ENCODE measurements around the gene PDE9A.
"Not testable (repeated sequence)": the region's sequence is repeated elsewhere in the genome, so short reads cannot be mapped to it uniquely, and the experiment has no call there.

Gene PDE9A

DNA sequence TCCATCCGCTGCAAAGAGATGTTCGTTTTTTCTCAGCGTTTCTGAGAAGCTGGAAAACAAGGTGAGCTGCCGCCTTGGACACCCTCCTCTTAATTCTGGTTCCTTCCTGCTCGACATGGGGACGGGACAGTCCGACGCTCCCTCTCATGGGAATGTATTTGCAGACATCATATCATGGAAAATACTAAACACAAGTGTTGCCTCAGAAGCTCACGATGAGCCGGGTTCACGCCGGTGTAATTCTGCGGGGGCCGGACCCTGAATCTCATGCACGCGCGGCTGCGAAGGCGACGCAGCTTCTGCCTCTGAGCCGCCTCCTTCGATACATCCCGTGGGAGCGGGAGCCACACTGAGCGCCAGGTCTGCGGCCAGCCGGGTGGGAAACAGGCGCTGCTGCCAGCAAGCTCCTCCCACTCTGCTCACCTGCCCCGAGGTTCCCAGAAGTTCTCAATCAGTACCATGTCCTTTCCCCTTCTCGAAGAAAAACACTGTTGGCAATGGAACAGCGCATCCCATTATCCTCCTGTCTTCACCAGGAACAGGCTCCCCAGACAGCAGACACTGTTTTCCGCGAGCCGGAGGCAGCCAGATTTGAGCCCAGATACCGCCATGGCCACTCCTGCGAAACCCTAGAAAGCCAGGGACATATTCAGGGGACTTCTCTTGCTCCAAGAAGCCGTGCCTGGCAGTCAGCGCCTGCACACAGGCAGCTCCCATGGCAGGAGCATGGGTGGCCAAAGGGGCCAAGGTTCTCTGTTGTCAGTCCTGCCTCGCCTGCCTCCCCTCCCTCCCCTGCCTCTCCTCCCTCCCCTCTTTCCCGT is 127.9 kb downstream of the PDE9A start:
- DNase-seq: no peak

DNA sequence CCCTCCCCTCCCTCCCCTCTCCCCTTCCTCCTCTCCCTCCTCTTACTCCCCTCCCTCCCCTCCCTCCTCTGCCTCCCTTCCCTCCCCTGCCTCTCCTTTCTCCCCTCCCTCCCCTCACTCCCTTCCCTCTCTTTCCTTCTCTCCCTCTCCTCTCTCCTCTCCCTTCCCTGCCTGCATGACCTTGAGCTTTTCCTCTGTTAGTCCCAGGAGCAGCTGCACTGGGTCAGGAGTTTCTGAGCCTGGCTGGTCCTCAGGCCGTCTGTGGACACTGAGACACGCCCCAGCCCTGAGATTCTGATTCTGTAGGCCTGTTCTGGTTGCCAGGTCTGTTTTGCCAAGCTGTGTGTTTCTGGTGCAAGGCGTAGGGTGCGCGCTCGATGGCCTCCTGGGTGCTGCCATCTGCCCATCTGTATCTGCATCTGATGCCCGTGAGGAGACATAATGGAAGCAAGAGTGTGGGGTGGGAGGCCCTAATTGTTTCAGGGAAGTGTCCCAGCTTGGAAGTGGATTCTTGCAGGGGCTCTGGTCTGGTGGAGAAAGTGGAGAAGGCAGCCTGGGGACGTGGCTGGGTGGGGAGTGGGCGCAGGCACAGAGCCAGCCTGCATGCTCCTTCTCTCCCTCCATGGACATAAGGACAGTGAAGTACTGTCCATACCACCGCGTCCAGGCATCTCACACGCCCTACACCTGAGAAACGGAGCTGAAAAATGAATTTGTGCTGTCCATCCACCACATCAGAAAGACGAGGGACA is 128.7 kb downstream of the PDE9A start:
- no peak for DNase-seq

DNA sequence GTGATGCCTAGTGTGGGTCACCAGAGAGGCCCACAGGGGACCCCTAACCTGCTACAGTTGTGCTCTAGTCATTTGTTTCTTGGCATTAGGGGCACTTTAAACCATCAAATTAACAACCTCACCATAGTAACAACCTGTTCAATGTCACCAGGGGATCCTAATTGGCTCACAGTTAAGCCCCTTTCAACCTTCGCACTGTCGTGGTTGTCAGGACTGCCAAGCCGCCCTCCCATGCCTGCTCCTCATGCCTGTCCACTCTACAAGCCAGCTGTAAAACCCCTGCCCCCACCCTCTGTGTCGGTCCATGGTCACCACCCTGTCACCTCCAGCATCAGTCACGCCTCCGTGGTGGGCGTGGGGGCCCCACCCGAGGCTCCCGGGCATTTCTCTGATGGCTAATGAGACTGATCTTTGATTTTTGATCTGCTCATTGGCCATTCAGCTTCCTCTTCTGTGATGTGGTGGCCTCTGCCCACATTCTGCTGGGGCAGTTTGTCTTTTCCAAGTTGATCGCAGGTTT is 129.4 kb downstream of the PDE9A start:
- DNase-seq: no peak

DNA sequence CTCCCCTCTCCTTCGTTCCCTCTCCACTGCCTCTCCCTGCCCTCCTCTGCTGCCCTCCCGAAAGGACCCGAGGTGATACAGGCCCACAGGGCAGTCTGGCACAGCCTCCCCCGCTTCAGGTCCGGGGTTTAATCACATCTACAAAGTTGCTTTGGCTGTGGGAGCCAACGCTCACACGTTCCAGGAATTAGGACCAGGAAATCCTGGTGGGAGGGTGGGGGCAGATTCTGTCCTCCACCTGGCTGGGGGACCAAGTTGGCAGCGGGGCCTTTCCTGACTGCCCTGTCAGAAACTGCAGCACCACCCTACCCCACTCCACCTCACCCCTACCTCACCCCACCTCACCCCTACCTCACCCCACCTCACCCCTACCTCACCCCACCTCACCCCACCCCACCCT is 130.9 kb downstream of the PDE9A start:
- DNase-seq: no peak

DNA sequence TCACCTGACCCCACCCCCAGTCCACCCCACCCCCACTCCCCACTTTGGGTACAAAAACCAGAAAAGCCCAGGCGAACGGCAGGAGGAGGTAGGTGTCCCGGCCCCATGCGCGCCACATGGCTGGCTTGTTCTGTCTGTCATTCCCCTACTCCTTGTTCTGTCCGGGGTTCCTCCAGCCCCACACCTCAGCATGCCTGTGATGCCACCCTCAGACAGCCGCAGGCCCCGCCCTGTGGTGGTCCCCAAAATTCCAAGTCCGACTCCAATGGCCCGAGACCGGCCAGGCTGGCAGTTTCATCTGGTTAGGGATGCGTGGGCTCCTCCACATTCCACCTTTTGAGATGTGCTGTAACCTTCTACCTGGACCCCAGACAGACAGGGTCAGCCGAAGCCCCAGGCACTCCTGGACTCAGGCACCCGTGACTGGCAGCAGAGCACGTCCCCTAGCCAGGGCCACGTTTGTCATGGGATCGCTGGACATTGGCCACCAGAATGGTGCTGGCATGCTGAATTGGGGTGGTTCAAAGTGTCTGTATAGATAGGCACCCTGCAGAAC is 131.6 kb downstream of the PDE9A start:
- no peak for DNase-seq

DNA sequence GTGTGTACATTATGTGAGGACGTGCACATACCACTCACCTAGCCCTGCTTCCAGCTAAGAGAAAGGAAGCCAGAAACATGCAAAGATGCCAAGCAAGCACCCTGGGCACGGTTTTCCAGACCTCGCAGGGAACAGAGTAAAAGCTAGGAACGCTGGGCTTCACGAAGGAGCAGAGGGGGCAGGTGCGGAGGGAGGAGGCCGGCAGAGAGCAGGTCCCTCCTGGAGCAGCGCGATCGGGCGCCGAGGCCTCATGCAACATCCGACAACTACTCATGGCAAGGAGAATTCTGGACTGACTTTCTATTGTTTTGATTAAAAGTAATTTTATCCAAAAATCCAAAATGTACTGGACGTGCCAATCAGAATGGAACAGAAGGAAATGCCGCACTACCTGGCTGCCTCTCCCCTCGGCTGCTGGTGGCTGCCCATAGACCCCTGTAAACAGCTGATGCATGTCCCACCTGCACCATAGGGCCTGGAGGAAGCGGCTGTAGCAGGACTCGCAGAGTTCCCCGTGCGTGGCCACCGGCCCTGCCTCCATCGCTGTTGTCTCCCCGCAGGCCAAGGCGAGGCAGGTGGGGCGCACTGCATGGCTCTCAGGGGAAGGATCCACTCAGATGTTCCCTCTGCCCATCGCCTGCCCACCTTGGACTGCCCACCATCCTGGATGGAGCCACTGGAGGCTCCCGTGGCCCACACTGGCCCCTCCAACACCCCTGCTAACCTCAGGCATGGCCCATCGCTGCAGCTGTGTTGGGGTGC is 132.4 kb downstream of the PDE9A start:
- no peak for DNase-seq

DNA sequence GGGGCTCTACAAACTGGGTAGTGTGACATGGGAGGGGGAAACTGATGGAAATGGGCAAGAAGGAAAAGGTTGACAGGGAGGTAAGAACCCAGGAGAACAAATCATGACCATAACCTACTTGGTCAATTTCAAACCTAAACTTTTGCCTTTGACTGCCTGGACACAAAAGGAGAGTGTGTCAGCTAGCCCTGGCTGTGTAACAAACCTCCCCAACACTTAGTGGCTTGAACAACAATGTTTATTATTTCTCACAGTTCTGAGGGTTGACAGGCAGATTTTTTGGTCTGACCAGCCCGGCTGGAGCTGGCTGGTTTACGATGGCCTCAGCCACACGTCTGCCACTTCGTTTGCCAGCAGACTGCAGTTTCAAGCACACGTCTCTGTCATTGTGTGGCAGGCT is 133.5 kb downstream of the PDE9A start:
- no peak for DNase-seq

DNA sequence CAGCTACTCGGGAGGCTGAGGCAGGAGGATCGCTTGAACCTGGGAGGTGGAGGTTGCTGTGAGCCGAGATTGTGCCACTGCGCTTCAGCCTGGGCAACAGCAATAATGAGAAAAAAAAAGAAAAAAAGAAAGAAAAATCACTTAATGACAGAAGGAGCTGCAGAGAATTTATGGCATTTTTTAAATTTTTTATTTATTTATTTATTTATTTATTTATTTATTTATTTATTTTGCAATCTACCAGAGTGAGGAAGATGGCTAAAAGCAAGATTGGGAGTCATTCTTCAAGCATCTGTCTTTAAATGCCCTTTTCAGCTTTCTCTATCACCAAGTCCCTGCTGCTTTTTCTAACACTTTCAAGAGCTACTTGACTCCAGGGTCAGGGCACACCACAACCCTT is 134.2 kb downstream of the PDE9A start:
- no peak for DNase-seq

DNA sequence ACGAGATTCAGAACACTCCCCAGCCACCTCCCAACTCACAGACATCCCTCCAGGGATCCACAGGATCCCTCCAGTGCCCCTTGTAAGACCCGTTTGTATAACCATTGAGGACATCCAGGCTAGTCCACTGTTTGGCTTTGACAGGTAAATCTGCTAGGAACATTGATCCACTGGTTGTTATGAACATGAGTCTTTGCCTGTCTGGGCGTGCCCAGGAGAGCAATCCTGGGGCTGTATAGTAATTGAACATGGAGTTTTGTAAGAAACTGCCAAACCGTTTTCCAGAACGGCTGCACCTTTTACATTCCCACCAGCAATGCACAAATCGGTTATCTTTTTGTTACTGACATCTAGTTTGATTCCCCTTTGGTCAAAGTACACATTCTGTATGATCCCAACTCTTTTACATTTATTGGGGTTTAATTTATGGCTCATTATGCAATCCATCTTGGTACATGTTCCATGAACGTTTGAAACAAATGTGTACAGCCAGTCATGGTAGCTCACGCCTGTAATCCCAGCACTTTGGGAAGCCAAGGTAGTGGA is 137.2 kb downstream of the PDE9A start:
- DNase-seq: no peak

DNA sequence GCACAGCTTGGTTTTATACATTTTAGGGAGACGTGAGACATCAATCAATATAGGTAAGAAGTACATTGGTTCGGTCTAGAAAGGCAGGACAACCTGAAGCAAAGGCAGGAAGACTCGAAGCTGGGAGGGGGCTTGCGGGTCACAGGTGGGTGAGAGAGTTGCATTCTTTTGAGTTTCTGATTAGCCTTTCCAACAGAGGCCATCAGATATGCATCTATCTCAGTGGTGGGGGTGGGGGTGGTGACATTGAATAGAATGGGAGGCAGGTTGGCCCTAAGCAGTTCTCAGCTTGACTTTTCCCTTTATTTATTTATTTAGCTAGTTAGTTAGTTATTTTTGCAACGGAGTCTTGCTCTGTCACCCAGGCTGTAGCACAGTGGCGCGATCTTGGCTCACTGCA is 140.4 kb downstream of the PDE9A start:
- no peak for DNase-seq

DNA sequence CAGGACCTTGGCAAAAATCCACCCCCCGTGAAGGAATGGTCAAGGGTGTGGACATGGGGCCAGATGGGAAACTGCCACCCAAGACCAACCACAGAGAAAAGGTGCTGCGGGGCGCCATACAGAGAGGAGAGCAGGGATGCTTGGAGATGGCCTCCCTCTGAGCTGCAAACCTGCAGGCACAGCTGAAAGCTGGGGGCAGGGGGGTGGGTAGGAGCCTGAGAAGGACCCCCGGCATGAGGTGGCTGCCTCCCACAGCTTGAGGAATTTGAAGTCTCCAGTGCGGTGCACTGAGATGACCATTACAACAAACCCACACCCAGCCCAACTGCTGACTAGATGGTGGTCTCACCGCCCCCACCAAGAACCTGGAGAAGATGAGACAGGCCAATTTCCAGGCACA is 141.1 kb downstream of the PDE9A start:
- no peak for DNase-seq

DNA sequence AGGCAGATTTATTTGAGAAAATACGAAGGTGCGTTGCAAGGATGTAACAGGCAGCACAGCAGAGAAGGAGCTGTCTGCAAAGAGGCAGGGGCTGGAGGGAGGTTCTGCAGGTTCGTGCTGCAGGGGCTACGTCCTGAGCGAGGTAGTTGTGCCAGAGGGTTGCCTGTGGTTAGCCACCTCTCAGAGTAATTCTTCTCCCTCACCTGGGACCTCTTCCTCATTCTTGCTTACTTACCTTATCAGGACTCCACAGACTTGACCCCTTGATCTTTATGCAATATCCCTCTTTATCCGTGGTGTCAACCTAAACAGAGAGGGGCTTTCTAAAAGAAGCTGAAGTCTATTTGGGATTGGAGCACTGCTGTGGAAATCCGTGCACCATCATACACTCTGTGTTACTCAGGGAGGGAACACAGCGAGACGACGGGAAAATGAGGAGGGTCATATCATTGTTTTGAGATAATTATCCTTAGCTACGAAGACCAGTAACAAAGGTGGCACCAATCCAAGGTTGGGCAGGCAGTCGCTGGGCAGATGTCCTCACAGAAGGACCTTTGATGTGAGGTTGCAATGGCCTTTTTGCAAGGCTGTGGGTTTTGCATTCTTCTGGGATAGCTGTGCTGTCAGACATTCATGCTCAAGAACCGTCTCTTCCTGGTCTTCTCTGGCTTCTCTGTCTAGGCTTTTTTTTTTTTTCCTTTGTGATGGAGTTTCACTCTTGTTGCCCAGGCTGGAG is 143.1 kb downstream of the PDE9A start:
- no peak for DNase-seq

DNA sequence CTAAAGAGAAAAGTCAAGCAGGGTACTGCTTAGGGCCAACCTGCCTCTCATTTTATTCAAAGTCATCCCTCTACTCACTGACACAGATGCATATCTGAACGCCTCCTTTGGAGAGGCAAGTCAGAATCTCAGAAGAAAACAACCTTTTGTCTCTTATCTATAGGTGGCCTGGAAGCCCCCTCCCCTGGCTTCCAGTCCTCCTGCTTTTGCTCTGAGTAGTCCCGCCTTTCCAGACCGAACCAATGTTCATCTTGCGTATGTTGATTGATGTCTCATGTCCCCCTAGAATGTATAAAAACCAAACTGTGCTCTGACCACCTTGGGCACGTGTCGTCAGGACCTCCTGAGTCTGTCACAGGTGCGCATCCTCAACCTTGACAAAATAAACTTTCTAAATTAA is 144.1 kb downstream of the PDE9A start:
- DNase-seq: no peak

DNA sequence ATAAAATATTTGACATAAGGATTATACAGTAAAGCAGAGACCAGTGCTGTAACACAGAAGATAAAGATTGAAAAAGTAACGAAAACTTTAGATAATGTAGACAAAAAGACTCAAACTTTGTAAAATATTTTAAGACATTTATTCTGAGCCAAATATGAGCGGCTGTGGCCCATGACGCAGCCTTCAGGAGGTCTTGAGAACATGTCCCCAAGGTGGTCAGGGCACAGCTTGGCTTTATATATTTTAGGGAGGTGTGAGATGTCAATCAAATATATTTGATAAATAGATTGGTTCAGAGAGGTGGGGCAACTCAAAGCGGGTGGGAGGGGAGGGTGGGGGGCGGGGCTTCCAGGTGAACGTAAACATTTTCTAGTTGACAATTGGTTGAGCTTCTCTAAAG is 144.7 kb downstream of the PDE9A start:
- DNase-seq: no peak

DNA sequence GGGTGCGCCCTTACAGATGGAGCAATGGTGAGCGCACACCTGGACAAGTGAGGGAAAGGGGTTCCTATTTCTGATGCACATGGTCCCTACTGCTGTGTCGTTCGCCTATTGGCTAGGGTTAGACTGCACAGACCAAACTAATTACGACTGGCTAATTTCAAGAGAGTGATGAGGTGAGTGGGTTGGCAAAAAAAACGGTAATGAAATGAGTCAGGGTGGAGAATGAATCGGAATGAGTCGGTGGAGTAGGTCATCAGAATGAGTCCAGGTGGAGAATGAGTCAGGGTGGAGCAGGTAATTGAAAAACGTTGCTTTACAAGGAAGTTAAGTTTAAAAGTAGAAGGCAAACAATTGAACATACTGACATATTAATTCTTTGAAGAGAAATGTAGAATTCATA is 146.1 kb downstream of the PDE9A start:
- DNase-seq: no peak

DNA sequence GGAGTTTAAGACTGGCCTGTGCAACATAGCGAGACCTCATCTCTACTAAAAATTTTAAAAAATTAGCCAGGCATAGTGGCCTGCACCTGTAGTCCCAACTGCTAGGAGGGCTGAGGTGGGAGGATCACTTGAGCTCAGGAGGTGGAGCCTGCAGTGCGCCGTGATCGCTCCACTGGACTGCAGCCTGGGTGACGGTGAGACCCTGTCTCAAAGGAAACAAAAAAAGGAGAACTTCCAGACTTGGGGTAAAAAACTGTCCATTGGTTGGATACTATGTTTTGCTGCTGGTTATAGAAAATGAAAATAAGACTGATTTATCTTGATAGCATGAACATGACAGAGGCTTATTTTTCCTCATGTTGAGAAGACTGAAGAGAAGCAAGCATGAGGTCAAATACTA is 146.5 kb downstream of the PDE9A start:
- no peak for DNase-seq

DNA sequence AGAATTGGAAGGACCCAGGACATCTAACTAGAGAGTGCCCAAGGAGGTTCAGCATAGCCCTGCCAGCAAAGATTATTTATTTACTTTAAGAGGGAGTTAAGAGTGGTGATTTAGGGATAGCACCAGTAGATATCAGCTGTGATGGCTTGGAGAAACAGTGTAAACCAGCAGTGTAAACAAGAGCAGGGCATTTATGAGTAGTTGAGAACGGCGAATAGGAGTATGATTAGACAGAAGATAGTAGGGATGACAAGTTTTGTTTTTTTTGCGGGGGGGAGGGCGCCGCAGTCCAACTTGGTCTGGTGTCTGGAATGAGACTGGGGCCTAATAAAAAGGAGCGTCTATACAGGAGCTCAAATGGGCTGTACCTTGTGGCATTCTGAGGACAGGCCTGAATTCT is 148.2 kb downstream of the PDE9A start:
- not testable (repeated sequence) for DNase-seq

DNA sequence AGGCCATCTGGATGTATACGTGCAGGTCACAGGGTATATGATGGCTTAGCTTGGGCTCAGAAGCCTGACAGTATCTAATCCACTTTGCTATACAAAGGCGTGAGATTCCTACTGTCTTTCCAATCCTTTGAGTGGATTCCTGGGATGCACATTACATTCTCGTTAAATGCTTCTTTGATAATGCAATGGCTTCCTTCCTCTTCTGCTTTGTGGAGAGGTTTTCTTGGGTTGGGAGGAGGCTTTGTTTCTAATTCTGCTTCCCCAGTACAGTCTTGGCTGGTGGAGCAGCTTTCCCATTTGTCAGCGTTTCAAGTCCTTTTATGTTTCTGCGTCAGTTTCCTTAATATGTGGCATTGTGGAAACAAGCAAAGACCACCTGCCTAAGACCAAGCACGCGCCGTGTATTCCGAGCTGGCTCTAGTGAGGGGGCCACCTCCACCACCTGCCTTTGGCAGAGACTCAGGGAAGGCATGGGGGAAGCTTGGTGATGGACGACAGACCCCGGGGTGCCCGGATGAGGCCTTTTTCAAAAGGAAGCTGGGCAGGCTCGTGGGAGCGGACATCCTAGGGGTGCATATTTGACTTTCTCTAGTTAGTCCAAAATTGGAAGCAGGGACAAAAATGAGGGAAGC is 153.2 kb downstream of the PDE9A start:
- DNase-seq: no peak

DNA sequence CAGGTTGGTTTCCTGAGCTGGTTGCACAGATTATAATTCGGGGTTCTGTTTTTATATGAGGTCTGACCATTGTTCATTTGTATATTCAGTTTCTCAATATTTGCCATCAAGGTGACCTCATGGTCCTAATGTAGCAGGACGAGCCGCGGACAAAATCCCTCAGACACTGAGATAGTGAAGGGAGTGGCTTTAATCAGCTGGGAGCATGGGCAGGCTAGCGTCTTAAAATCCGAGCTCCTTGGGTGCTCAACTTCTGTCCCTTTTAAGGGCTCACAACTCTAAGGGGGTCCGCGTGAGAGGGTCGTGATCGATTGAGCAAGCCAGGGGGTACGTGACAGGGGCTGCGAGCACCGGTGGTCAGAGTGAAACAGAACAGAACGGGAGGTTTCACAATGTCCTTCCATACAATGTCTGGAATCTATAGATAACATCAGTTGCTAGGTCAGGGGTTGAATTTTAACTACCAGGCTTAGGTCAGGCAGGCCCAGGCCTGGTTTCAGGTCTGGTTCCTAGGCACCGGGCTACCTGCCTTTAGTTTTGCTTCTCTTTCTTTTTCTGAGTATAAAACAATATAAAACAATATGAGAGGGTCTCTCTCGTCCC is 154.0 kb downstream of the PDE9A start:
- not testable (repeated sequence) for DNase-seq

DNA sequence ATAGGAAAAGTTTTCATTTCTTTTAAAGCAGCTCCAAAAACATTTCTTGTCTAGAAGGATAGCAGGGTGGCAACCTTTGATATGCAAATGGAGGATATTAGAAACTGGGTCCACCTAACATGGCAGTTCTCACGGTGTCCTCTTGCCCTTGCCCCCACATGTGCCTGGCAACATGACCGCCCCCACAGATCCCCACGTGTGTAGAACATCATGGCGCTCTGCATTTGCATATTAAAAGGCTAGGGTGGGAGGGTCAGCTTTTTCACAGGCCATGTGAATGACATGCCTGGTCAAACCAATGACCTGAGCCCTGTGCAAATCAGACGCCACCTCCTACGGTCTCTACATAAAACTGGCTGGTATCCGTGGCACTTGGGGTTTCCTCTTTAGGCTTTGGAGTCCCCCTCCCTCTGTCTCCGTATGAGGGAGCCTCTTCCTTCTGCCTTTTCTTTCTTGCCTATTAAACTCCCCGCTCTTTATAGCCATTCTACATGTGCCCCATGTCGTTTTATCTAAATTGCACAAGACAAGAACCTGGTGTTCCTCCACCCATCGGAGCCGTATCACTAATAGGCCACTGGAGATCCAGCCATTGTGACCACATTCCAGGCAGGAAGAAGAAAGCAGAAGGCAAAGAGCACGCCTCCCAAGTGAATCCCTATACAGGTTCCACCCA is 154.7 kb downstream of the PDE9A start:
- no peak for DNase-seq

DNA sequence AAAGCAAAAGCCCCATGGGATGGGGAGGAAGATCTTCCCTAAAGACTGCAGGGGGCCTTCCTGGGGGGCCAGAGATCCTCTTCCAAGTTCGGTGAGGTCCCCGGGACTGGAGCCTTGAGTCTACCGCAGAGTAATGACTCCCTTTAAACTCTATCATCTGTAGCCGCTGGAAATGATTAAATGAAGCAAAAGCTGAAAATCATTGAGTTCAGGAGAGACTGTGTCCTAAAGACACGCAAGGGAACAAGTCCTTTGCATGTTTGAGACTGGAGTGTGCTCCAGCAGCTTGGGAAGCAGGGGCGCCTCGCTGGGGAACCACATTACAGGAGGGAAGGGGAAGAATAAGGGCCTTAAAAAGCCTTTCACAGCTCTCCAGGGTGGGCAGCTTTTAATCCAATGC is 155.8 kb downstream of the PDE9A start:
- DNase-seq: no peak
